ENCODE data around the gene SLC7A4. TPM values are rescaled to one million over a fixed set of nuclear protein-coding genes. Genes with fewer than 3 reads are reported as not detected.

SLC7A4 gene
- total RNA-seq, 1 experiment from 2014 or later, result not detected

DNA sequence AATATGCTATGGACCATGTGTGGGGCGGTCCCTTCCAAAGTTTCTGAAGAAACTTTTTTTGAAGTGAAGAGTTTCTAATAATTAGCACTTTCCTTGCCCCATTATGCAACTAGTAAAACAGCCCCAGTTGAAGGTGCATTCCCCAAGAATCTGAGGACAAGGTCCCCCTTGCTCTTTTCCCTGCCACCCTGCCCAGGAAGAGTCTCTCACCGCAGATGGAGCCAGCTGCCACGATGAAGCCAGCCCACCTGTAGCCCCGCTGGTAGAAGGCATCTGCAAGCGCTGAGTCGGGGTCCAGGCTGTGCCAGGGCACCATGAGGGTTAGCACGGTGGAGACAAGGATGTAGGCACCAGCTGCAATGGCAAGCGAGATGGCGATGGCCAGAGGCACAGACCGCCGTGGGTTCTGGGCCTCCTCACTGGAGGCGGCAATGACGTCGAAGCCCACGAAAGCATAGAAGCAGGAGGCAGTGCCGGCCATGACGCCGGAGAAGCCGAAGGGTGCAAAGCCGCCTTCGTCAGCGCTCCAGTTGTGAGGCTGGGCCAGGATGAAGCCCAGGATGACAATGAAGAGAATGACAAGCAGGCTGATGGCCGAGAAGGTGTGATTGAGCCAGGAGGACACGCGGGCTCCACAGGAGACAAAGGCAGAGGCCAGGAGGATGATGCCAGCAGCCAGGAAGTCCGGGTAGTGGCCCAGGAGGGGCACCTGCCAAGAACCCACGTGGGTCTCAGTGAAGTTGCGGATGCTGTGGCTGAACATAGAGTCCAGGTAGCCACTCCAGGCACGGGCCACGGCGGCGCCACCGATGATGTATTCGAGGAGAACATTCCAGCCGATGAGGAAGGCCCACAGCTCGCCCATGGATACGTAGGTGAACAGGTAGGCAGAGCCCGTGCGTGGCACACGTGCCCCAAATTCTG, 1.5 kb downstream of the SLC7A4 start:
- no peak overlapping the region for H3K4me2 ChIP-seq (ENCODE audit: low read length)
- no peak for ATAC-seq
- no peak overlapping the region for H3K27ac ChIP-seq (ENCODE audit: low read depth, low read length)
- no peaks in the 10 kb centered on the region for H3K9me2 ChIP-seq (ENCODE audit: insufficient read depth)
- no peaks in the 10 kb centered on the region for H3K9me3 ChIP-seq (ENCODE audit: control insufficient read depth in 1 of 2, insufficient read depth in 1 of 2, low read depth in 1 of 2, low read length in 2 of 2)
- POLR2A ChIA-PET, result no interaction called here
- CTCF ChIA-PET, result no interaction called here
- H4K20me1 ChIP-seq (ENCODE audit: insufficient read depth), result no peaks in the 10 kb centered on the region
- no peak for DNase-seq (ENCODE audit: low read depth, low spot score)
- H3K4me3 ChIP-seq (replicated peaks in 1 of 2; ENCODE audit: low read depth in 1 of 2, low read length in 2 of 2), result no peak overlapping the region
- RAD21 ChIA-PET (ENCODE audit: low non-redundant PET in 1 of 2, low total read pairs in 2 of 2, uncharacterized antibody in 2 of 2, unreplicated experiment in 2 of 2), result no interaction called here
- H3K4me1 ChIP-seq (ENCODE audit: control insufficient read depth in 1 of 2, insufficient read depth in 2 of 2, low read length in 2 of 2), result no peaks in the 10 kb centered on the region
- intact Hi-C loops (cut with micrococcal nuclease), result no loop called here
- no peaks in the 10 kb centered on the region for H3K79me2 ChIP-seq (ENCODE audit: insufficient read depth, low read length)
- TF ChIP-seq SP1 (IDR thresholded peaks at IDR 0.05; ENCODE audit: low read depth) (no peak), EZH2phosphoT487 (IDR thresholded peaks at IDR 0.05; ENCODE audit: borderline replicate concordance) (no peak), POLR2AphosphoS5 (IDR thresholded peaks at IDR 0.05; ENCODE audit: low read depth, low read length) (no peak), CEBPB (IDR thresholded peaks at IDR 0.05; ENCODE audit: low read depth) (no peak), EGR1 (IDR thresholded peaks at IDR 0.05; ENCODE audit: low read depth) (no peak), POLR2A (IDR thresholded peaks at IDR 0.05; ENCODE audit: borderline replicate concordance, extremely low read depth, insufficient read depth, insufficient read length) (no peak), SRF (IDR thresholded peaks at IDR 0.05; ENCODE audit: low read depth) (no peak), JUND (IDR thresholded peaks at IDR 0.05) (no peak), YY1 (IDR thresholded peaks at IDR 0.05; ENCODE audit: extremely low read depth, insufficient replicate concordance, low read depth, low read length) (no peak), CBX3 (IDR thresholded peaks at IDR 0.05; ENCODE audit: low read depth) (no peak), ZFX (IDR thresholded peaks at IDR 0.05) (no peak)
- TF ChIP-seq, protein P1, sequence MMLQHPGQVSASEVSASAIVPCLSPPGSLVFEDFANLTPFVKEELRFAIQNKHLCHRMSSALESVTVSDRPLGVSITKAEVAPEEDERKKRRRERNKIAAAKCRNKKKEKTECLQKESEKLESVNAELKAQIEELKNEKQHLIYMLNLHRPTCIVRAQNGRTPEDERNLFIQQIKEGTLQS (IDR thresholded peaks at IDR 0.05), result no peak
- TF ChIP-seq, protein P2, sequence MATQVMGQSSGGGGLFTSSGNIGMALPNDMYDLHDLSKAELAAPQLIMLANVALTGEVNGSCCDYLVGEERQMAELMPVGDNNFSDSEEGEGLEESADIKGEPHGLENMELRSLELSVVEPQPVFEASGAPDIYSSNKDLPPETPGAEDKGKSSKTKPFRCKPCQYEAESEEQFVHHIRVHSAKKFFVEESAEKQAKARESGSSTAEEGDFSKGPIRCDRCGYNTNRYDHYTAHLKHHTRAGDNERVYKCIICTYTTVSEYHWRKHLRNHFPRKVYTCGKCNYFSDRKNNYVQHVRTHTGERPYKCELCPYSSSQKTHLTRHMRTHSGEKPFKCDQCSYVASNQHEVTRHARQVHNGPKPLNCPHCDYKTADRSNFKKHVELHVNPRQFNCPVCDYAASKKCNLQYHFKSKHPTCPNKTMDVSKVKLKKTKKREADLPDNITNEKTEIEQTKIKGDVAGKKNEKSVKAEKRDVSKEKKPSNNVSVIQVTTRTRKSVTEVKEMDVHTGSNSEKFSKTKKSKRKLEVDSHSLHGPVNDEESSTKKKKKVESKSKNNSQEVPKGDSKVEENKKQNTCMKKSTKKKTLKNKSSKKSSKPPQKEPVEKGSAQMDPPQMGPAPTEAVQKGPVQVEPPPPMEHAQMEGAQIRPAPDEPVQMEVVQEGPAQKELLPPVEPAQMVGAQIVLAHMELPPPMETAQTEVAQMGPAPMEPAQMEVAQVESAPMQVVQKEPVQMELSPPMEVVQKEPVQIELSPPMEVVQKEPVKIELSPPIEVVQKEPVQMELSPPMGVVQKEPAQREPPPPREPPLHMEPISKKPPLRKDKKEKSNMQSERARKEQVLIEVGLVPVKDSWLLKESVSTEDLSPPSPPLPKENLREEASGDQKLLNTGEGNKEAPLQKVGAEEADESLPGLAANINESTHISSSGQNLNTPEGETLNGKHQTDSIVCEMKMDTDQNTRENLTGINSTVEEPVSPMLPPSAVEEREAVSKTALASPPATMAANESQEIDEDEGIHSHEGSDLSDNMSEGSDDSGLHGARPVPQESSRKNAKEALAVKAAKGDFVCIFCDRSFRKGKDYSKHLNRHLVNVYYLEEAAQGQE (IDR thresholded peaks at IDR 0.05; ENCODE audit: low read depth), result no peak
- TF ChIP-seq, protein P3, sequence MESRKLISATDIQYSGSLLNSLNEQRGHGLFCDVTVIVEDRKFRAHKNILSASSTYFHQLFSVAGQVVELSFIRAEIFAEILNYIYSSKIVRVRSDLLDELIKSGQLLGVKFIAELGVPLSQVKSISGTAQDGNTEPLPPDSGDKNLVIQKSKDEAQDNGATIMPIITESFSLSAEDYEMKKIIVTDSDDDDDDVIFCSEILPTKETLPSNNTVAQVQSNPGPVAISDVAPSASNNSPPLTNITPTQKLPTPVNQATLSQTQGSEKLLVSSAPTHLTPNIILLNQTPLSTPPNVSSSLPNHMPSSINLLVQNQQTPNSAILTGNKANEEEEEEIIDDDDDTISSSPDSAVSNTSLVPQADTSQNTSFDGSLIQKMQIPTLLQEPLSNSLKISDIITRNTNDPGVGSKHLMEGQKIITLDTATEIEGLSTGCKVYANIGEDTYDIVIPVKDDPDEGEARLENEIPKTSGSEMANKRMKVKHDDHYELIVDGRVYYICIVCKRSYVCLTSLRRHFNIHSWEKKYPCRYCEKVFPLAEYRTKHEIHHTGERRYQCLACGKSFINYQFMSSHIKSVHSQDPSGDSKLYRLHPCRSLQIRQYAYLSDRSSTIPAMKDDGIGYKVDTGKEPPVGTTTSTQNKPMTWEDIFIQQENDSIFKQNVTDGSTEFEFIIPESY (IDR thresholded peaks at IDR 0.05; ENCODE audit: extremely low read depth, insufficient replicate concordance, low read length), result no peak
- TF ChIP-seq, protein P4, sequence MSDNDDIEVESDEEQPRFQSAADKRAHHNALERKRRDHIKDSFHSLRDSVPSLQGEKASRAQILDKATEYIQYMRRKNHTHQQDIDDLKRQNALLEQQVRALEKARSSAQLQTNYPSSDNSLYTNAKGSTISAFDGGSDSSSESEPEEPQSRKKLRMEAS (IDR thresholded peaks at IDR 0.05), result no peak
- H3K36me3 ChIP-seq (ENCODE audit: control insufficient read depth in 1 of 2, insufficient read depth in 2 of 2, low read length in 2 of 2), result no peaks in the 10 kb centered on the region
- no peak overlapping the region for H2AFZ ChIP-seq (ENCODE audit: low read depth, low read length, poor library complexity, severe bottlenecking)
- no peak overlapping the region for H3K9ac ChIP-seq (ENCODE audit: low read length)
- no TSS peak for BruUV-seq (replicated peaks)
- no peaks in the 10 kb centered on the region for H3K27me3 ChIP-seq (ENCODE audit: insufficient read depth, low read length)
